Keratinocyte (primary cell): ENCODE data around the gene ZNF680. TPM values are rescaled to one million over a fixed set of nuclear protein-coding genes. Genes with fewer than 3 reads are reported as not detected.

Experiments
- DNase-seq: peaks from one replicate; pipeline ENCODE4 v3.0.0-alpha.2; 2011; ENCODE audit warnings: low read depth, missing footprints, low spot score
- FAIRE-seq: peaks from 2 replicates; lab custom pipeline; 2011; peaks lifted over from hg19 to GRCh38; lab: Jason Lieb, UNC
- H2AFZ ChIP-seq: 2 replicates; pipeline ENCODE4 v1.6.0; 2012; ENCODE audit warnings: low read length, control low read depth, inconsistent platforms; ENCODE audit not compliant: control insufficient read depth
- H3K27ac ChIP-seq: 2 replicates; pipeline ENCODE4 v1.5.1; 2011; ENCODE audit warnings: low read length; ENCODE audit not compliant: control insufficient read depth, insufficient read depth
- H3K27me3 ChIP-seq: 3 replicates; pipeline ENCODE4 v1.6.0; 2011; ENCODE audit warnings: low read length; ENCODE audit not compliant: control insufficient read depth, insufficient read depth; ENCODE audit errors: extremely low read depth
- H3K36me3 ChIP-seq, 2 experiments: 2 replicates in 1 of 2; 3 replicates in 1 of 2; pipeline ENCODE4 v1.5.1; 2011; ENCODE audit warnings: low read length in 2 of 2, mild to moderate bottlenecking in 1 of 2; ENCODE audit not compliant: control insufficient read depth in 2 of 2, insufficient read depth in 2 of 2; ENCODE audit errors: extremely low read depth in 1 of 2
- H3K4me1 ChIP-seq: 3 replicates; pipeline ENCODE4 v1.5.1; 2011; ENCODE audit warnings: low read length; ENCODE audit not compliant: control insufficient read depth, insufficient read depth; ENCODE audit errors: extremely low read depth
- H3K4me2 ChIP-seq: 3 replicates; pipeline ENCODE4 v1.6.0; 2011; ENCODE audit warnings: low read depth, low read length; ENCODE audit not compliant: control insufficient read depth, insufficient read depth; ENCODE audit errors: extremely low read depth
- H3K4me3 ChIP-seq, 3 experiments: fragments of 200-600 bp in 1 of 3; sonication (generic) in 1 of 3; 2 replicates in 2 of 3; 3 replicates in 1 of 3; pipeline ENCODE4 v1.5.1; 2011 to 2016; ENCODE audit warnings: low read length in 3 of 3, mild to moderate bottlenecking in 3 of 3, control low read depth in 2 of 3, inconsistent platforms in 1 of 3, low read depth in 1 of 3, mixed read lengths in 1 of 3, mixed run types in 1 of 3, moderate library complexity in 1 of 3; ENCODE audit not compliant: control insufficient read depth in 2 of 3, insufficient read depth in 2 of 3; ENCODE audit errors: extremely low read depth in 1 of 3
- H3K79me2 ChIP-seq: 2 replicates; pipeline ENCODE4 v1.6.0; 2012; ENCODE audit warnings: low read length; ENCODE audit not compliant: control insufficient read depth, insufficient read depth
- H3K9ac ChIP-seq: 3 replicates; pipeline ENCODE4 v1.6.0; 2011; ENCODE audit warnings: low read length; ENCODE audit not compliant: control insufficient read depth, insufficient read depth; ENCODE audit errors: extremely low read depth
- H3K9me1 ChIP-seq: 3 replicates; pipeline ENCODE4 v1.6.0; 2011; ENCODE audit warnings: low read length; ENCODE audit not compliant: control insufficient read depth, insufficient read depth; ENCODE audit errors: extremely low read depth
- H3K9me3 ChIP-seq: 2 replicates; pipeline ENCODE4 v1.5.1; 2012; ENCODE audit warnings: low read depth, low read length; ENCODE audit not compliant: control insufficient read depth
- H4K20me1 ChIP-seq: 3 replicates; pipeline ENCODE4 v1.6.0; 2011; ENCODE audit warnings: low read length; ENCODE audit not compliant: control insufficient read depth, insufficient read depth; ENCODE audit errors: extremely low read depth
- CTCF ChIP-seq, 3 experiments: IDR thresholded peaks in 1 of 3; conservative IDR thresholded peaks in 1 of 3; optimal IDR thresholded peaks in 1 of 3; 2 replicates in 2 of 3; 3 replicates in 1 of 3; pipeline versions ENCODE3 to v1.5.1; 2011; ENCODE audit warnings: low read length in 3 of 3, mild to moderate bottlenecking in 3 of 3, moderate library complexity in 2 of 3, control low read depth in 1 of 3, inconsistent platforms in 1 of 3; ENCODE audit not compliant: insufficient read depth in 2 of 3; ENCODE audit errors: extremely low read depth in 1 of 3
- EZH2 ChIP-seq: IDR thresholded peaks from one replicate; pipeline ENCODE4 v1.6.1; 2012; ENCODE audit warnings: inconsistent platforms, mild to moderate bottlenecking, low read length, moderate library complexity
- dilution Hi-C: fragments of 300-500 bp; cut with MboI; formaldehyde crosslinking; loops from one replicate; pipeline ENCODE4 v1.7.0; 2020; ENCODE audit warnings: low sequenced_read_pairs; ENCODE audit not compliant: extremely low pct_ligation_motif_present
- polyA plus RNA-seq, 5 experiments: library from polyadenylated mRNA; depleted of rRNA in 3 of 5; stranded (reverse) in 3 of 5; stranded (forward) in 1 of 5; unstranded in 1 of 5; fragments of >200 nt; gene quantifications; 1 replicate in 1 of 5; 2 replicates in 3 of 5; 3 replicates in 1 of 5; pipeline versions ENCODE4 v1.2.1 to v1.2.3, GENCODE V29; 2011 to 2012; ENCODE audit warnings: missing spikeins in 2 of 5, low read depth in 1 of 5, low replicate concordance in 1 of 5

The ZNF680 gene
- polyA plus RNA-seq, 1 donor (not counting 4 experiments of a cell fraction or from before 2014, with no cell fraction given): 4.5 TPM

- FAIRE-seq (no peak), DNase-seq (no peak)
- no peaks in the 10 kb centered on the region for H3K27me3 ChIP-seq
- H3K27ac ChIP-seq: no peak overlapping the region
- no peaks in the 10 kb centered on the region for H3K9me1 ChIP-seq
- no peaks in the 10 kb centered on the region for H4K20me1 ChIP-seq
- peak overlapping the region; percentile 10 for H3K4me2 ChIP-seq
- no peak overlapping the region for H3K9ac ChIP-seq
- dilution Hi-C loops: no loop called here
- H3K4me1 ChIP-seq: peaks cover 3% of the 10 kb centered on the region
- TF ChIP-seq CTCF (optimal IDR thresholded peaks at IDR 0.05 in 1 of 3, IDR thresholded peaks at IDR 0.05 in 1 of 3, conservative IDR thresholded peaks at IDR 0.05 in 1 of 3; ENCODE audit: extremely low read depth in 1 of 3, insufficient read depth in 2 of 3, low read length in 3 of 3): no peak
- no peak for TF ChIP-seq EZH2
- H3K36me3 ChIP-seq: no peaks in the 10 kb centered on the region
- peaks cover 53% of the 10 kb centered on the region for H3K79me2 ChIP-seq
- H3K9me3 ChIP-seq: no peaks in the 10 kb centered on the region
- no peak overlapping the region for H3K4me3 ChIP-seq
- H2AFZ ChIP-seq: no peak overlapping the region
Observed at GRCh38 chr7:64559206-64559605, 3.7 kb downstream of the ZNF680 start.

- Histone ChIP-seq H3K79me2 (peaks cover 53% of the 10 kb centered on the region), H3K4me3 (no peak overlapping the region), H3K9me3 (no peaks in the 10 kb centered on the region), H3K4me1 (peaks cover 3% of the 10 kb centered on the region), H2AFZ (no peak overlapping the region), H3K9me1 (no peaks in the 10 kb centered on the region), H3K4me2 (no peak overlapping the region), H3K27me3 (no peaks in the 10 kb centered on the region), H3K27ac (no peak overlapping the region), H3K9ac (no peak overlapping the region), H3K36me3 (no peaks in the 10 kb centered on the region), H4K20me1 (no peaks in the 10 kb centered on the region)
- TF ChIP-seq EZH2: no peak
- TF ChIP-seq CTCF (optimal IDR thresholded peaks at IDR 0.05 in 1 of 3, IDR thresholded peaks at IDR 0.05 in 1 of 3, conservative IDR thresholded peaks at IDR 0.05 in 1 of 3; ENCODE audit: extremely low read depth in 1 of 3, insufficient read depth in 2 of 3, low read length in 3 of 3): no peak
- no peak for DNase-seq
- FAIRE-seq: no peak
- dilution Hi-C loops: no loop called here
Observed at GRCh38 chr7:64558781-64559180, 4.1 kb downstream of the ZNF680 start.
